HL-60 (cell line): ENCODE measurements around the gene JMJD1C.

Experiments used
- DNase-seq, 2 experiments: peaks; one replicate each; pipeline ENCODE4 v3.0.0-alpha.2; 2010 to 2020; ENCODE audit warnings: low read depth in 1 of 2, low spot score in 1 of 2
- H3K27ac ChIP-seq: fragments of 250-450 bp; sonication (Bioruptor Pico); replicated peaks from 2 replicates; pipeline ENCODE4 v1.5.1; 2020; ENCODE audit warnings: mild to moderate bottlenecking, moderate library complexity
- H3K27me3 ChIP-seq: fragments of 250-450 bp; sonication (Bioruptor Pico); 2 replicates; pipeline ENCODE4 v1.5.1; 2021; ENCODE audit warnings: mild to moderate bottlenecking, moderate library complexity; ENCODE audit not compliant: insufficient read depth, poor library complexity, severe bottlenecking
- H3K4me3 ChIP-seq: replicated peaks from 2 replicates; pipeline ENCODE4 v1.5.1; 2011; ENCODE audit warnings: mild to moderate bottlenecking, control low read depth, low read length; ENCODE audit not compliant: insufficient read depth
- GABPA ChIP-seq: IDR thresholded peaks from 2 replicates; pipeline ENCODE4 v1.6.1; 2012; ENCODE audit warnings: low read depth
- POLR2AphosphoS5 ChIP-seq: IDR thresholded peaks from 2 replicates; pipeline ENCODE4 v1.6.1; 2012; ENCODE audit warnings: low read depth
- SPI1 ChIP-seq: IDR thresholded peaks from 2 replicates; pipeline ENCODE4 v1.6.1; 2012; ENCODE audit warnings: low read depth, mild to moderate bottlenecking, borderline replicate concordance
- TF ChIP-seq, protein P1 (sequence below): IDR thresholded peaks from 2 replicates; pipeline ENCODE4 v1.6.1; 2012; ENCODE audit warnings: low read depth; ENCODE audit not compliant: insufficient replicate concordance
- TF ChIP-seq, protein P2 (sequence below): IDR thresholded peaks from one replicate; pipeline ENCODE4 v1.5.1; 2011; ENCODE audit warnings: low read length, control low read depth, inconsistent platforms; ENCODE audit not compliant: insufficient read depth

The JMJD1C gene

DNA sequence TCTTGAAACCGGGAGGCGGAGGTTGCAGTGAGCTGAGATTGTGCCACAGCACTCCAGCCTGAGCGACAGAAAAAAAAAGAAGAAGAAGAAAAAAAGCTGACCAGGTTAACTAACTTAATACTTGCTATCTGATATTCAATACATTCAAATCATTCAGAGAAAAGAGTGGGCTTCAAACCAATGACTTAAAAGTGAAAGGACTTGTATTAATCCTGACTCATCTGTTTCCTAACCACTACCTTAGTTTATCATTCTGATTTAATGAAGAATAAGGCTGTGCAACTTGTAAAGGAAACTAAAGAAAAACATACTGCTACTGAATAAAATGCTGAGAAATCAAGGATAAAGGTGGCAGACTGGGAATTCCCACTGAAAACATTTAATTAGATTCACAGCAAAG is 204.3 kb downstream of the JMJD1C start:
- TF ChIP-seq, protein P1, sequence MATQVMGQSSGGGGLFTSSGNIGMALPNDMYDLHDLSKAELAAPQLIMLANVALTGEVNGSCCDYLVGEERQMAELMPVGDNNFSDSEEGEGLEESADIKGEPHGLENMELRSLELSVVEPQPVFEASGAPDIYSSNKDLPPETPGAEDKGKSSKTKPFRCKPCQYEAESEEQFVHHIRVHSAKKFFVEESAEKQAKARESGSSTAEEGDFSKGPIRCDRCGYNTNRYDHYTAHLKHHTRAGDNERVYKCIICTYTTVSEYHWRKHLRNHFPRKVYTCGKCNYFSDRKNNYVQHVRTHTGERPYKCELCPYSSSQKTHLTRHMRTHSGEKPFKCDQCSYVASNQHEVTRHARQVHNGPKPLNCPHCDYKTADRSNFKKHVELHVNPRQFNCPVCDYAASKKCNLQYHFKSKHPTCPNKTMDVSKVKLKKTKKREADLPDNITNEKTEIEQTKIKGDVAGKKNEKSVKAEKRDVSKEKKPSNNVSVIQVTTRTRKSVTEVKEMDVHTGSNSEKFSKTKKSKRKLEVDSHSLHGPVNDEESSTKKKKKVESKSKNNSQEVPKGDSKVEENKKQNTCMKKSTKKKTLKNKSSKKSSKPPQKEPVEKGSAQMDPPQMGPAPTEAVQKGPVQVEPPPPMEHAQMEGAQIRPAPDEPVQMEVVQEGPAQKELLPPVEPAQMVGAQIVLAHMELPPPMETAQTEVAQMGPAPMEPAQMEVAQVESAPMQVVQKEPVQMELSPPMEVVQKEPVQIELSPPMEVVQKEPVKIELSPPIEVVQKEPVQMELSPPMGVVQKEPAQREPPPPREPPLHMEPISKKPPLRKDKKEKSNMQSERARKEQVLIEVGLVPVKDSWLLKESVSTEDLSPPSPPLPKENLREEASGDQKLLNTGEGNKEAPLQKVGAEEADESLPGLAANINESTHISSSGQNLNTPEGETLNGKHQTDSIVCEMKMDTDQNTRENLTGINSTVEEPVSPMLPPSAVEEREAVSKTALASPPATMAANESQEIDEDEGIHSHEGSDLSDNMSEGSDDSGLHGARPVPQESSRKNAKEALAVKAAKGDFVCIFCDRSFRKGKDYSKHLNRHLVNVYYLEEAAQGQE = no peak
- TF ChIP-seq, protein P2, sequence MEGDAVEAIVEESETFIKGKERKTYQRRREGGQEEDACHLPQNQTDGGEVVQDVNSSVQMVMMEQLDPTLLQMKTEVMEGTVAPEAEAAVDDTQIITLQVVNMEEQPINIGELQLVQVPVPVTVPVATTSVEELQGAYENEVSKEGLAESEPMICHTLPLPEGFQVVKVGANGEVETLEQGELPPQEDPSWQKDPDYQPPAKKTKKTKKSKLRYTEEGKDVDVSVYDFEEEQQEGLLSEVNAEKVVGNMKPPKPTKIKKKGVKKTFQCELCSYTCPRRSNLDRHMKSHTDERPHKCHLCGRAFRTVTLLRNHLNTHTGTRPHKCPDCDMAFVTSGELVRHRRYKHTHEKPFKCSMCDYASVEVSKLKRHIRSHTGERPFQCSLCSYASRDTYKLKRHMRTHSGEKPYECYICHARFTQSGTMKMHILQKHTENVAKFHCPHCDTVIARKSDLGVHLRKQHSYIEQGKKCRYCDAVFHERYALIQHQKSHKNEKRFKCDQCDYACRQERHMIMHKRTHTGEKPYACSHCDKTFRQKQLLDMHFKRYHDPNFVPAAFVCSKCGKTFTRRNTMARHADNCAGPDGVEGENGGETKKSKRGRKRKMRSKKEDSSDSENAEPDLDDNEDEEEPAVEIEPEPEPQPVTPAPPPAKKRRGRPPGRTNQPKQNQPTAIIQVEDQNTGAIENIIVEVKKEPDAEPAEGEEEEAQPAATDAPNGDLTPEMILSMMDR = no peak
- TF ChIP-seq POLR2AphosphoS5 (no peak), GABPA (no peak), SPI1 (no peak)
- DNase-seq = no peak
- Histone ChIP-seq H3K4me3 (no peak overlapping the region), H3K27ac (peak overlapping the region; percentile 52), H3K27me3 (no peaks in the 10 kb centered on the region)

DNA sequence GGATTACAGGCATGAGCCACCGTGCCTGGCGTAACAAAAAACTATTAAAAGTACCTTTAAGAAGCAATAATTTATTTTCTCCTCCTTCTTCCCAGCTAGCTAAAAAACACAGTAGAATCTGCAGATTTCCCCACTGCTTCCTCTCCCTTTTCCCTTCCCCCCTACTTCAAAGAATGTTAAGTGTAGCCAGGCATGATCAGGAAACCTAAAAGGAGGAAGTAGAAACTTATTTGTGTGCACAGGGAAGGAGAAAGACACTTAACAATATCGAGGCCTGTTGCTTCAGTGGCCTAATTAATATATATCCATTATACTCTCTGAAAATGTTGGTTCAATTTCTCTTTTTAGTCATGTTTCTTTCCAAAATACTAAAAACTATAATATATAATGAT is 204.9 kb downstream of the JMJD1C start:
- DNase-seq = peak; percentile 52 to 63
- TF ChIP-seq, protein P1 = no peak
- TF ChIP-seq SPI1 (peak; percentile 81; the same call in 1 of the 2 replicates), POLR2AphosphoS5 (no peak), GABPA (no peak)
- TF ChIP-seq, protein P2 = no peak
- peak overlapping the region; percentile 52 for H3K27ac ChIP-seq
- H3K27me3 ChIP-seq = no peaks in the 10 kb centered on the region
- no peak overlapping the region for H3K4me3 ChIP-seq

DNA sequence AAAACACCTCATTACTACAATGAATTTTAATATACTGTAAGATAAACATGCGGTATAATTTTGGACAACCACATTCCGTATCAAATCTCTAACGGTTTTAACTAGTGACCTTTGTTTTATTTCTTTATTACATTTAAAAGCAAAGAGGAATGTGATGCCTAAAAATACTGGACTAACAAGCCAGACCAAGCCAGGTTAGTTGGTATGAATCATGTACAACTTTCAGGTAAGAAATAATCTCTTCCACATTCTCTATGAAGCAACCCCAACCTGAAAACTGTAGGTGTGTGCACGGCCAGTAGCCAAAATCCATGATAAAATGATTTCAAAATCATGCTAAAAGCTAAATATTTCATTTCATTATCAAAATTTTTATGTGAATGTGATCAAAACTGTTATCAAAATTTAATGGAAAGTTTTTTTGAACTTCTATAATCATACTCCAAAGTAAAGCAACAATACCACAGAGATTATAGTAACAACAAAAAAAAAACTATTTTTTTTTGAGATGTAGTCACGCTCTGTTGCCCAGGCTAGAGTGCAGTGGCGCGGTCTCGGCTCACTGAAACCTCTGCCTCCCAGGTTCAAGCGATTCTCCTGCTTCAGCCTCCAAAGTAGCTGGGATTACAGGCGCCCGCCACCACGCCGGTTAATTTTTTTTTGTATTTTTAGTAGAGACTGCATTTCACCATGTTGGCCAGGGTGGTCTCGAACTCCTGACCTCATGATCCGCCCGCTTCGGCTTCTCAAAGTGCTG is 205.5 kb downstream of the JMJD1C start:
- no peak for DNase-seq

More for the DNA sequence above, 205.5 kb downstream of the JMJD1C start:
- Histone ChIP-seq H3K27ac (peak overlapping the region; percentile 52), H3K4me3 (no peak overlapping the region), H3K27me3 (no peaks in the 10 kb centered on the region)
- TF ChIP-seq GABPA (no peak), SPI1 (no peak), POLR2AphosphoS5 (no peak)
- TF ChIP-seq, protein P1 = no peak
- TF ChIP-seq, protein P2 = no peak
